ENCODE measurements around the gene CREB1.

- TF ChIP-seq CTCF (IDR thresholded peaks at IDR 0.05) = no peak
- no peak for TF ChIP-seq POLR2A (IDR thresholded peaks at IDR 0.05)
Observed at GRCh38 chr2:207531032-207531952, 1.5 kb downstream of the CREB1 start.
